ENCODE data around the gene SLC25A38. TPM values are rescaled to one million over a fixed set of nuclear protein-coding genes. Genes with fewer than 3 reads are reported as not detected.
A peak's percentile ranks its signal among the peaks of the same experiment; 100 is the strongest.
"Not testable (repeated sequence)": the region's sequence is repeated elsewhere in the genome, so short reads cannot be mapped to it uniquely, and the experiment has no call there.

SLC25A38 gene
- total RNA-seq, 4 donors from 2014 or later = 45.6 to 71.6 (median 54.9) TPM

DNA sequence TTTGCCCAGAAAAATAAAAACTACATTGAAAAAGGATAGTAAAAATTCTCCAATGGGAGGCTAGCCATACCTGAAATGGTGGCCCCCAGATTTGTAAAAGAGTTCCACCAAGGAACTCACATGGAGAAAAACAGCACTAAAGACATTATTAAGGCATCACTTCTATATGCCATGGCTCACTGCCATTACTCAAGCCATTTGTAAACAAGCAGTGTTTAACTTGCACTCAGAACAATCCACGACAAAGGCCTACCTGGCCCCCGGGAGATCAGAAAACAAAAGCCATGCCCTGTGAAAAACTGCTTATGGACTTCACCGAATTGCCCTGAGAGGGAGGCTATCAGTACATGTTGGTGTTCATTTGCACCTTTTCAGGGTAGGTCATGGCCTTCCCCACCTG lies 34.1 kb upstream of the SLC25A38 start:
- Histone ChIP-seq H3K27me3 (no peaks in the 10 kb centered on the region), H3K9me3 (no peaks in the 10 kb centered on the region), H3K4me3 (replicated peaks in 1 of 3) (no peak overlapping the region), H3K4me1 (no peaks in the 10 kb centered on the region), H3K27ac (no peak overlapping the region), H3K36me3 (no peaks in the 10 kb centered on the region)
- 47 to 76% methylated on average over 3 of the region's 3 CpGs for WGBS, 2 donors
- DNase-seq = no peak
- TF ChIP-seq, protein P1, sequence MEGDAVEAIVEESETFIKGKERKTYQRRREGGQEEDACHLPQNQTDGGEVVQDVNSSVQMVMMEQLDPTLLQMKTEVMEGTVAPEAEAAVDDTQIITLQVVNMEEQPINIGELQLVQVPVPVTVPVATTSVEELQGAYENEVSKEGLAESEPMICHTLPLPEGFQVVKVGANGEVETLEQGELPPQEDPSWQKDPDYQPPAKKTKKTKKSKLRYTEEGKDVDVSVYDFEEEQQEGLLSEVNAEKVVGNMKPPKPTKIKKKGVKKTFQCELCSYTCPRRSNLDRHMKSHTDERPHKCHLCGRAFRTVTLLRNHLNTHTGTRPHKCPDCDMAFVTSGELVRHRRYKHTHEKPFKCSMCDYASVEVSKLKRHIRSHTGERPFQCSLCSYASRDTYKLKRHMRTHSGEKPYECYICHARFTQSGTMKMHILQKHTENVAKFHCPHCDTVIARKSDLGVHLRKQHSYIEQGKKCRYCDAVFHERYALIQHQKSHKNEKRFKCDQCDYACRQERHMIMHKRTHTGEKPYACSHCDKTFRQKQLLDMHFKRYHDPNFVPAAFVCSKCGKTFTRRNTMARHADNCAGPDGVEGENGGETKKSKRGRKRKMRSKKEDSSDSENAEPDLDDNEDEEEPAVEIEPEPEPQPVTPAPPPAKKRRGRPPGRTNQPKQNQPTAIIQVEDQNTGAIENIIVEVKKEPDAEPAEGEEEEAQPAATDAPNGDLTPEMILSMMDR (IDR thresholded peaks at IDR 0.05) = no peak
- TF ChIP-seq POLR2A (IDR thresholded peaks at IDR 0.05) = no peak
- intact Hi-C loops (cut with DNase I) = no loop called here

DNA sequence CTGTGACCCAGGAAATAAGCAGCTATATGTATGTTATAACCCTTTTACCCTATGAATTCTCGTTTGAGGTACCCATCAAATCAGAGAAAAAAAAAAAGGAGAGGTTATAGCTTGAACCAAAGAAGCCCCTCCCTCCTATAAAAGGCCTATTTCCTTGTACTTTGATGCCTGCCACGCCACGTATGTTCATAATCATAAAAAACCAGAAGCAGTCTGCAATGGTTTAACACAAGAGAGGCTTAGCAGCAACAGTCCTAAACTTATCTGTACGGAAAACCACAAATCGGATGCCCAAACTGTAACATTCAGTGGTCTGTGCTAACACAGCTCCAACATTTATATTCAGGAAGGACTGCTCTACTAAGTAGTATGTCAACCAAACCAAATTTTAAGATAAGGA lies 32.5 kb upstream of the SLC25A38 start:
- Histone ChIP-seq H3K4me3 (replicated peaks in 1 of 3) (no peak overlapping the region), H3K27ac (no peak overlapping the region), H3K36me3 (no peaks in the 10 kb centered on the region), H3K9me3 (no peaks in the 10 kb centered on the region), H3K4me1 (no peaks in the 10 kb centered on the region), H3K27me3 (no peaks in the 10 kb centered on the region)
- intact Hi-C loops (cut with DNase I) = no loop called here
- TF ChIP-seq, protein P1 (IDR thresholded peaks at IDR 0.05) = no peak
- no peak for TF ChIP-seq POLR2A (IDR thresholded peaks at IDR 0.05)
- 84 to 92% methylated on average over 5 of the region's 5 CpGs for WGBS, 2 donors
- no peak for DNase-seq

- DNase-seq; H3K4me3 ChIP-seq (replicated peaks in 1 of 3); H3K27ac ChIP-seq; H3K36me3 ChIP-seq; H3K9me3 ChIP-seq; intact Hi-C loops (cut with DNase I); H3K27me3 ChIP-seq; H3K4me1 ChIP-seq: not testable (repeated sequence)
- WGBS, 2 donors = 85 to 88% methylated on average over 2 of the region's 2 CpGs
These were observed 32.0 kb upstream of the SLC25A38 start for GRCh38 chr3:39351134-39351533.

GRCh38 chr3:39353168-39353927 lies 29.8 kb upstream of the SLC25A38 start:
- 76 to 92% methylated on average over 3 of the region's 3 CpGs for WGBS, 2 donors
- DNase-seq; H3K27me3 ChIP-seq; H3K36me3 ChIP-seq; intact Hi-C loops (cut with DNase I); H3K4me3 ChIP-seq (replicated peaks in 1 of 3); H3K4me1 ChIP-seq; H3K9me3 ChIP-seq; H3K27ac ChIP-seq: not testable (repeated sequence)

DNA sequence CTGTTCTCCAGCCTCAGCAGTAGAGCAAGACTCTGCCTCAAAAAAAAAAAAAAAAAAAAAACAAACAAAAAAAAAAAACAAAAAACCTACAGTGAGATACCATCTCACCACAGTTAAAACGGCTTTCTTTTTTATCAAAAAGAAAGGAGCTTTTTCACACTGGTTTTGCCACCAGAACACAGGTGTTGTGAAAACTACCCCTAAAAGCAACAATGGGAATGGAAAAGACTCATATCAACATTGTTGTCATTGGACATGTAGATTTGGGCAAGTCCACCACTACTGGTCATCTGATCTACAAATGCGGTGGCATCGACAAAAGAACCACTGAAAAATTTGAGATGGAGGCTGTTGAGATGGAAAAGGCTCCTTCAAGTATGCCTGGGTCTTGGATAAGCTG lies 24.8 kb upstream of the SLC25A38 start:
- H3K4me1 ChIP-seq = peaks cover 12 to 15% of the 10 kb centered on the region in 2 donors
- WGBS, 2 donors = 94% methylated on average over 3 of the region's 3 CpGs
- no peaks in the 10 kb centered on the region for H3K27me3 ChIP-seq
- no peaks in the 10 kb centered on the region for H3K9me3 ChIP-seq
- no peak for DNase-seq
- H3K27ac ChIP-seq = no peak overlapping the region
- H3K4me3 ChIP-seq (replicated peaks in 1 of 3) = no peak overlapping the region
- intact Hi-C loops (cut with DNase I) = no loop called here
- no peak for TF ChIP-seq POLR2A (IDR thresholded peaks at IDR 0.05)
- TF ChIP-seq, protein P1 (IDR thresholded peaks at IDR 0.05) = no peak
- H3K36me3 ChIP-seq = no peaks in the 10 kb centered on the region

GRCh38 chr3:39361252-39361927 lies 21.8 kb upstream of the SLC25A38 start:
- no peak for DNase-seq
- peaks cover 14 to 23% of the 10 kb centered on the region in 2 donors for H3K4me1 ChIP-seq
- H3K4me3 ChIP-seq (replicated peaks in 1 of 3) = no peak overlapping the region
- no peaks in the 10 kb centered on the region for H3K36me3 ChIP-seq
- intact Hi-C loops (cut with DNase I) = no loop called here
- H3K27ac ChIP-seq = peak overlapping the region; percentile 29 to 78 (median 41)
- no peak for TF ChIP-seq POLR2A (IDR thresholded peaks at IDR 0.05)
- TF ChIP-seq, protein P1 (IDR thresholded peaks at IDR 0.05) = no peak
- H3K9me3 ChIP-seq = no peaks in the 10 kb centered on the region
- H3K27me3 ChIP-seq = no peaks in the 10 kb centered on the region
- WGBS, 2 donors = 77 to 89% methylated on average over 8 of the region's 8 CpGs

Data from thyroid gland (tissue), 4 donors.